H1 (cell line): ENCODE results near the gene PRR5. TPM values are rescaled to one million over a fixed set of nuclear protein-coding genes. Genes with fewer than 3 reads are reported as not detected.

ENCODE experiments used
- BCL11A ChIP-seq, 2 experiments: IDR thresholded peaks; one replicate each; pipeline ENCODE4 v1.6.1; 2011; ENCODE audit warnings: low read depth in 2 of 2, low read length in 2 of 2, mild to moderate bottlenecking in 2 of 2
- EZH2 ChIP-seq: fragments of 200-600 bp; sonication (generic); IDR thresholded peaks from 2 replicates; pipeline ENCODE4 v1.7.1; 2012; ENCODE audit warnings: low read depth, mild to moderate bottlenecking, moderate library complexity, low read length, inconsistent platforms; ENCODE audit not compliant: severe bottlenecking
- HDAC6 ChIP-seq: IDR thresholded peaks from one replicate; pipeline ENCODE4 v1.7.1; 2012; ENCODE audit warnings: low read depth, mild to moderate bottlenecking, inconsistent platforms, low read length, moderate library complexity
- POLR2AphosphoS5 ChIP-seq: IDR thresholded peaks from 2 replicates; pipeline ENCODE4 v1.6.1; 2011; ENCODE audit warnings: low read depth, low read length
- SAP30 ChIP-seq: fragments of 300-600 bp; sonication (generic); IDR thresholded peaks from 2 replicates; pipeline ENCODE4 v1.7.1; 2012; ENCODE audit warnings: low read length, moderate library complexity, mild to moderate bottlenecking, inconsistent platforms; ENCODE audit not compliant: insufficient read depth, insufficient replicate concordance
- polyA plus RNA-seq, 7 experiments: library from polyadenylated mRNA; depleted of rRNA in 3 of 7; stranded (reverse) in 5 of 7; unstranded in 2 of 7; fragments of >200 nt in 5 of 7; fragments of 200-250 nt in 2 of 7; gene quantifications; 1 replicate in 5 of 7; 2 replicates in 1 of 7; 4 replicates in 1 of 7; pipeline versions ENCODE4 v1.2.1 to v1.2.3, GENCODE V29; 2011 to 2013; ENCODE audit warnings: missing spikeins in 2 of 7, mixed read lengths in 2 of 7
- total RNA-seq: library from RNA; stranded (reverse); fragmentation: NEBNext Ultra II Directional; extraction: Animal tissue kit (Norgen Biotek cat#: 25700); gene quantifications from 2 replicates; pipeline ENCODE4 v1.2.1, GENCODE V29; 2021
- TF ChIP-seq, protein P1 (sequence below): fragments of 300-600 bp; sonication (generic); IDR thresholded peaks from 2 replicates; pipeline ENCODE4 v1.7.1; 2012; ENCODE audit warnings: low read length, moderate library complexity, mild to moderate bottlenecking, inconsistent platforms; ENCODE audit not compliant: insufficient replicate concordance
- TF ChIP-seq, protein P2 (sequence below): IDR thresholded peaks from 2 replicates; pipeline ENCODE4 v1.6.1; 2012; ENCODE audit warnings: low read length, inconsistent platforms

The PRR5 gene
- total and polyA plus RNA-seq, 2 of the 8 experiments (the other 6 are each of a cell fraction or from before 2014, with no cell fraction given), result 16.5 to 25.7 TPM

DNA sequence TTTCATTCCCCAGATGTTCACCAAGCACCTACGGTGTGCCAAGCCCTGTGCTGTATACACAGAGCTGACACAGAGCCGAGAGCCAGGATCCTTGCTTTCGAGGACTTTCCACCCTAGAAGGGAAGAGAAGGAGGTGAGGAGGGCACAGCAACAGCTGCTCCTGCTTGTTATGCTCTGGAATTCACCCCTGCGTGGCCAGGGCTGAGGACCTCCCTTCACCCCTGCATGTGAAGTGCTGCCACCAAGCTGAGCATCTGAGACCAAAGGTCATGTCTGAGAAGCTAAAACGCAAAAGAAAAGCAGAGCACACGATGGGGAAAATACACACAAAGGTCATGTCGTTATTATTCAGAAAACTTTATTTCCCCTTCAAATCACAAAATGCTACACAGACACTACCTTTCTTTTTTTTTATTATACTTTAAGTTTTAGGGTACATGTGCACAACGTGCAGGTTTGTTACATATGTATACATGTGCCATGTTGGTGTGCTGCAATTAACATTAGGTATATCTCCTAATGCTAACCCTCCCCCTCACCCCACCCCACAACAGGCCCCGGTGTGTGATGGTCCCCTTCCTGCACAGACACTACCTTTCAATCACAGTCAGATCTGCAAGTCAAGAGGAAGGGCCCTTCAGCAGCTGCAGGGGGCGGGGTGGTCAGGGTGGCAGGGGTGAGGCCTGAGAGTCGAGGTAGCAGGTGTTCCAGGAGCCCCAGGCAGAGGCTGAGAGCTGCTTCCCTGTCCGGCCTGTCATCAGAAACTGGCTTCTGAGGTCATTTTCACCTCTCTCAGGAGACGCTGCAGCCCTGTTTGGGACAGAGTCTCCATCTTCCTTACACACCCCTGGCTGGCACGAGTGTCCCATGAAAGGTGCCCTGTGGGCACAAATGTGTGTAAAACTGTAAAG lies 40.1 kb upstream of the PRR5 start (continued):
- TF ChIP-seq, protein P1, sequence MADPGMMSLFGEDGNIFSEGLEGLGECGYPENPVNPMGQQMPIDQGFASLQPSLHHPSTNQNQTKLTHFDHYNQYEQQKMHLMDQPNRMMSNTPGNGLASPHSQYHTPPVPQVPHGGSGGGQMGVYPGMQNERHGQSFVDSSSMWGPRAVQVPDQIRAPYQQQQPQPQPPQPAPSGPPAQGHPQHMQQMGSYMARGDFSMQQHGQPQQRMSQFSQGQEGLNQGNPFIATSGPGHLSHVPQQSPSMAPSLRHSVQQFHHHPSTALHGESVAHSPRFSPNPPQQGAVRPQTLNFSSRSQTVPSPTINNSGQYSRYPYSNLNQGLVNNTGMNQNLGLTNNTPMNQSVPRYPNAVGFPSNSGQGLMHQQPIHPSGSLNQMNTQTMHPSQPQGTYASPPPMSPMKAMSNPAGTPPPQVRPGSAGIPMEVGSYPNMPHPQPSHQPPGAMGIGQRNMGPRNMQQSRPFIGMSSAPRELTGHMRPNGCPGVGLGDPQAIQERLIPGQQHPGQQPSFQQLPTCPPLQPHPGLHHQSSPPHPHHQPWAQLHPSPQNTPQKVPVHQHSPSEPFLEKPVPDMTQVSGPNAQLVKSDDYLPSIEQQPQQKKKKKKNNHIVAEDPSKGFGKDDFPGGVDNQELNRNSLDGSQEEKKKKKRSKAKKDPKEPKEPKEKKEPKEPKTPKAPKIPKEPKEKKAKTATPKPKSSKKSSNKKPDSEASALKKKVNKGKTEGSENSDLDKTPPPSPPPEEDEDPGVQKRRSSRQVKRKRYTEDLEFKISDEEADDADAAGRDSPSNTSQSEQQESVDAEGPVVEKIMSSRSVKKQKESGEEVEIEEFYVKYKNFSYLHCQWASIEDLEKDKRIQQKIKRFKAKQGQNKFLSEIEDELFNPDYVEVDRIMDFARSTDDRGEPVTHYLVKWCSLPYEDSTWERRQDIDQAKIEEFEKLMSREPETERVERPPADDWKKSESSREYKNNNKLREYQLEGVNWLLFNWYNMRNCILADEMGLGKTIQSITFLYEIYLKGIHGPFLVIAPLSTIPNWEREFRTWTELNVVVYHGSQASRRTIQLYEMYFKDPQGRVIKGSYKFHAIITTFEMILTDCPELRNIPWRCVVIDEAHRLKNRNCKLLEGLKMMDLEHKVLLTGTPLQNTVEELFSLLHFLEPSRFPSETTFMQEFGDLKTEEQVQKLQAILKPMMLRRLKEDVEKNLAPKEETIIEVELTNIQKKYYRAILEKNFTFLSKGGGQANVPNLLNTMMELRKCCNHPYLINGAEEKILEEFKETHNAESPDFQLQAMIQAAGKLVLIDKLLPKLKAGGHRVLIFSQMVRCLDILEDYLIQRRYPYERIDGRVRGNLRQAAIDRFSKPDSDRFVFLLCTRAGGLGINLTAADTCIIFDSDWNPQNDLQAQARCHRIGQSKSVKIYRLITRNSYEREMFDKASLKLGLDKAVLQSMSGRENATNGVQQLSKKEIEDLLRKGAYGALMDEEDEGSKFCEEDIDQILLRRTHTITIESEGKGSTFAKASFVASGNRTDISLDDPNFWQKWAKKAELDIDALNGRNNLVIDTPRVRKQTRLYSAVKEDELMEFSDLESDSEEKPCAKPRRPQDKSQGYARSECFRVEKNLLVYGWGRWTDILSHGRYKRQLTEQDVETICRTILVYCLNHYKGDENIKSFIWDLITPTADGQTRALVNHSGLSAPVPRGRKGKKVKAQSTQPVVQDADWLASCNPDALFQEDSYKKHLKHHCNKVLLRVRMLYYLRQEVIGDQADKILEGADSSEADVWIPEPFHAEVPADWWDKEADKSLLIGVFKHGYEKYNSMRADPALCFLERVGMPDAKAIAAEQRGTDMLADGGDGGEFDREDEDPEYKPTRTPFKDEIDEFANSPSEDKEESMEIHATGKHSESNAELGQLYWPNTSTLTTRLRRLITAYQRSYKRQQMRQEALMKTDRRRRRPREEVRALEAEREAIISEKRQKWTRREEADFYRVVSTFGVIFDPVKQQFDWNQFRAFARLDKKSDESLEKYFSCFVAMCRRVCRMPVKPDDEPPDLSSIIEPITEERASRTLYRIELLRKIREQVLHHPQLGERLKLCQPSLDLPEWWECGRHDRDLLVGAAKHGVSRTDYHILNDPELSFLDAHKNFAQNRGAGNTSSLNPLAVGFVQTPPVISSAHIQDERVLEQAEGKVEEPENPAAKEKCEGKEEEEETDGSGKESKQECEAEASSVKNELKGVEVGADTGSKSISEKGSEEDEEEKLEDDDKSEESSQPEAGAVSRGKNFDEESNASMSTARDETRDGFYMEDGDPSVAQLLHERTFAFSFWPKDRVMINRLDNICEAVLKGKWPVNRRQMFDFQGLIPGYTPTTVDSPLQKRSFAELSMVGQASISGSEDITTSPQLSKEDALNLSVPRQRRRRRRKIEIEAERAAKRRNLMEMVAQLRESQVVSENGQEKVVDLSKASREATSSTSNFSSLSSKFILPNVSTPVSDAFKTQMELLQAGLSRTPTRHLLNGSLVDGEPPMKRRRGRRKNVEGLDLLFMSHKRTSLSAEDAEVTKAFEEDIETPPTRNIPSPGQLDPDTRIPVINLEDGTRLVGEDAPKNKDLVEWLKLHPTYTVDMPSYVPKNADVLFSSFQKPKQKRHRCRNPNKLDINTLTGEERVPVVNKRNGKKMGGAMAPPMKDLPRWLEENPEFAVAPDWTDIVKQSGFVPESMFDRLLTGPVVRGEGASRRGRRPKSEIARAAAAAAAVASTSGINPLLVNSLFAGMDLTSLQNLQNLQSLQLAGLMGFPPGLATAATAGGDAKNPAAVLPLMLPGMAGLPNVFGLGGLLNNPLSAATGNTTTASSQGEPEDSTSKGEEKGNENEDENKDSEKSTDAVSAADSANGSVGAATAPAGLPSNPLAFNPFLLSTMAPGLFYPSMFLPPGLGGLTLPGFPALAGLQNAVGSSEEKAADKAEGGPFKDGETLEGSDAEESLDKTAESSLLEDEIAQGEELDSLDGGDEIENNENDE, result no peak
- TF ChIP-seq HDAC6 (no peak), POLR2AphosphoS5 (no peak), BCL11A (IDR thresholded peaks at IDR 0.05; ENCODE audit: low read depth in 2 of 2, low read length in 2 of 2) (no peak), EZH2 (no peak), SAP30 (no peak)
- TF ChIP-seq, protein P2, sequence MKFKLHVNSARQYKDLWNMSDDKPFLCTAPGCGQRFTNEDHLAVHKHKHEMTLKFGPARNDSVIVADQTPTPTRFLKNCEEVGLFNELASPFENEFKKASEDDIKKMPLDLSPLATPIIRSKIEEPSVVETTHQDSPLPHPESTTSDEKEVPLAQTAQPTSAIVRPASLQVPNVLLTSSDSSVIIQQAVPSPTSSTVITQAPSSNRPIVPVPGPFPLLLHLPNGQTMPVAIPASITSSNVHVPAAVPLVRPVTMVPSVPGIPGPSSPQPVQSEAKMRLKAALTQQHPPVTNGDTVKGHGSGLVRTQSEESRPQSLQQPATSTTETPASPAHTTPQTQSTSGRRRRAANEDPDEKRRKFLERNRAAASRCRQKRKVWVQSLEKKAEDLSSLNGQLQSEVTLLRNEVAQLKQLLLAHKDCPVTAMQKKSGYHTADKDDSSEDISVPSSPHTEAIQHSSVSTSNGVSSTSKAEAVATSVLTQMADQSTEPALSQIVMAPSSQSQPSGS, result no peak
